HL-60/S4 (cell line): ENCODE data around the gene CNPY3.
"Not testable (repeated sequence)": the region's sequence is repeated elsewhere in the genome, so short reads cannot be mapped to it uniquely, and the experiment has no call there.

ENCODE experiments used
- in situ Hi-C: fragments of 300-500 bp; cut with MboI; formaldehyde crosslinking; loops from 2 replicates; pipeline ENCODE4 v1.14.3; 2022; ENCODE audit warnings: low sequenced_read_pairs

CNPY3 gene

DNA sequence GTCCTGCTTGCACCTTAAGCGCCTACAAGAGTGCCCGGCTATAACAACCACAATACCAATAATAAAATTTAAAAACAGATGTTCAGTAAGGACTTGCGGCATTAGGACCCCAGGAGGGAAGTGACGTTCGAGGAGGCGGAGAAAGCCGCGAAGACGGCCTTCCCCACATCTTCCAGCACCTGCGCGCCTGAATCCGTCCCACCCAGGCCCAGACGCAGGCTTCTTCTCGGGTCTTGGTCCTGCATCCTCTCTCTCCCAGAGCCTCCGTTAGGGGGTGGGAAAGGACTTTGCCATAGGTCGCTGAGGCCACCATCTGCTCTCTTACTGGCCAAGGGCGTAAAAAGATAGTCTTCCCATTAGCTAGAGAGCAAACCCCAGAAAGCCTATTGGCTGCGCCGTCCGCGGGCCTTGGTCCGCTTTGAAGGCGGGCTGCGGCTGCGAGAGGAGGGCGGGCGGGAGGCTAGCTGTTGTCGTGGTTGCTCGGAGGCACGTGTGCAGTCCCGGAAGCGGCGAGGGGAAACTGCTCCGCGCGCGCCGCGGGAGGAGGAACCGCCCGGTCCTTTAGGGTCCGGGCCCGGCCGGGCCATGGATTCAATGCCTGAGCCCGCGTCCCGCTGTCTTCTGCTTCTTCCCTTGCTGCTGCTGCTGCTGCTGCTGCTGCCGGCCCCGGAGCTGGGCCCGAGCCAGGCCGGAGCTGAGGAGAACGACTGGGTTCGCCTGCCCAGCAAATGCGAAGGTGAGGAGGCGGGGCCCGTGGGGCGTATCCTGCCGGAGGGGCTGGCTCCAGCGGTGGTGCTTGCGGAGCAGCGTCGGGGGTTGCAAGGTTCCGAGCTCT, at the start of gene CNPY3:
TSS of gene CNPY3 (plus strand) at position 495 of the 835 bp plus-strand sequence. CDS start at position 586, 91 bp downstream.
- in situ Hi-C loops = no loop called here

DNA sequence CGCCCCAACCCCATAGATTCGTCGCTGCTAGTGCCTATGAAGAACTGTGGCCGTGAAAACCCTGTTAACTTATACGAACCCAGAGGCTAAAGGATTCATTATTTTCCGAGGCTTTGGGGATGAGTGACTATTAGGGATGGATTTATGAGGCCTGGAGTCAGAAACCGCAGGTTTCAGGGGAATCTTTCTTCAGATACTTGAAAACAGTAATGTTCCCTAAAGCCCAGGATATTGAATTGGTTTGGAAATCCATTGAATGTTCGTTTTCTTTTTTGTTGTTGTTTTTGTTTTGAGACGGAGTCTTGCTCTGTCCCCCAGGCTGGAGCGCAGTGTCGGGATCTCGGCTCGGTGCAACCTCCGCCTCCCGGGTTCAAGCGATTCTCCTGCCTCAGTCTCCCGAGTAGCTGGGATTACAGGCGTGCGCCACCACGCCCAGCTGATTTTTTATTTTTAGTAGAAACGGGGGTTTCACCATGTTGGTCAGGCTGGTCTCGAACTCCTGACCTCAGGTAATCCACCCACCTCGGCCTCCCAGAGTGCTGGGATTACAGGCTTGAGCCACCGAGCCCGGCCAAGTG, 49.0 kb upstream of the CNPY3 start:
- in situ Hi-C loops = not testable (repeated sequence)

DNA sequence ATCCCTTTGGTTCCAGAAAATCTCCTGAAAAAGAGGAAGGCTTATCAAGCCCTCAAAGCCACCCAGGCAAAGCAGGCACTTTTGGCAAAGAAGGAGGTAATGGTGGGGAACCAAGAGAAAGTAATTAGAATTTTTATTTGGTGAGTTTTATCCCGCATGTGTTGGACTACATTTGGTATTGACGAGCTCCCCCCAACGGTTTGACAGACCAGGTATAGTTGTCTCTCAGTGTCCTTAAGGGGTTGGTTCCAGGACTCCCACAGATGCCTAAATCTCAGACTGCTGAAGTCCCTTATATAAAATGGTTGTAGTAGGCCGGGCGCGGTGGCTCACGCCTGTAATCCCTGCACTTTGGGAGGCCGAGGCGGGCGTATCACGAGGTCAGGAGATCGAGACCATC, 48.4 kb upstream of the CNPY3 start:
- in situ Hi-C loops = not testable (repeated sequence)

DNA sequence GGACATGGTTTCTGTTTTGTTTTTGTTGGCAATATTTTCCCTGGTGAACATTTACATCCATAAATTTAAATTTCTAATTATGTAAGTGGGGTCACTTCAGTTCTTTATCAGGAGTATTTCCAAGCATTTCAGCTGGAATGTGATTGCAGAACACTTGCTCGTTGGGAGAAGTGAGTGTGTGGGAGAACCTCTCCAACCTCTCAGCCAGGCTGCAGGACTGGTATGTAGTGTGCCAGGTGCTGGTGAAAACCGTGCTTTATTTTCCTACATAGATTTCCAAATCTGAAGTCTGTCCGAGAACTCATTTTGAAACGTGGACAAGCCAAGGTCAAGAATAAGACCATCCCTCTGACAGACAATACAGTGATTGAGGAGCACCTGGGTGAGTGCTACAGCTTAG, 43.6 kb upstream of the CNPY3 start:
- in situ Hi-C loops = no loop called here

DNA sequence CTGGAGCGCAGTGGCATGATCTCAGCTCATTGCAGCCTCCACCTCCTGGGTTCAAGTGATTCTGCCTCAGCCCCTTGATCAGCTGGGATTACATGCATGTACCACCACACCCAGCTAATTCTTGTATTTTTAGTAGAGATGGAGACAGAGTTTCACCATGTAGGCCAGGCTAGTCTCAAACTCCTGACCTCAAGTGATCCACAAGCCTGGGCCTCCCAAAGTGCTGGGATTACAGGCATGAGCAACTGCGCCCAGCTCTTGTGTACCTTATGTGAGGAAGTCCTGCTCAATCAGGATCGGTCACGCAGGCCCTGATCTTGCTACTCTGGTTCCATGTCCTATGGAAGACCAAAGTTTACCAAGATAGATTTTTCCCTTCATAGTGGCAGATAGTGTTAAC, 41.1 kb upstream of the CNPY3 start:
- in situ Hi-C loops = not testable (repeated sequence)

DNA sequence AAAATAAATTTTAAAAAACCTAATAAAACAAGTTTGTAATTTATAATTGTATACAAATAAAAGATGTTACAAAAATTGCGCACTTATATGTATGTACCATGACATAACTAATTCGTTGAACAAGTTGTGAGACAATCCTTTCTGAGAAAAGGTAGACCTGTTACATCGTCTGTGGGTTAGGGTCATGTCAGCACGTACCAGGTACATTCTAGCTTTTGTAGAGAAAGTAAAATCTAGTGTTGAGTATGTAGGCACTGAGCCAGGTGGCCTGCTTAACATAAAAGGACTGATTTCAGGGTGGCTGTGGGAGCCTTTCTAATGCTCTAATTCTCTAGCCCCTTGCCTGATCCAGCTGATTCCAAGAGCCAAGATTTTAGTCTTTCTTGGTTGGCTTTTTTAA, 39.5 kb upstream of the CNPY3 start:
- in situ Hi-C loops = no loop called here

DNA sequence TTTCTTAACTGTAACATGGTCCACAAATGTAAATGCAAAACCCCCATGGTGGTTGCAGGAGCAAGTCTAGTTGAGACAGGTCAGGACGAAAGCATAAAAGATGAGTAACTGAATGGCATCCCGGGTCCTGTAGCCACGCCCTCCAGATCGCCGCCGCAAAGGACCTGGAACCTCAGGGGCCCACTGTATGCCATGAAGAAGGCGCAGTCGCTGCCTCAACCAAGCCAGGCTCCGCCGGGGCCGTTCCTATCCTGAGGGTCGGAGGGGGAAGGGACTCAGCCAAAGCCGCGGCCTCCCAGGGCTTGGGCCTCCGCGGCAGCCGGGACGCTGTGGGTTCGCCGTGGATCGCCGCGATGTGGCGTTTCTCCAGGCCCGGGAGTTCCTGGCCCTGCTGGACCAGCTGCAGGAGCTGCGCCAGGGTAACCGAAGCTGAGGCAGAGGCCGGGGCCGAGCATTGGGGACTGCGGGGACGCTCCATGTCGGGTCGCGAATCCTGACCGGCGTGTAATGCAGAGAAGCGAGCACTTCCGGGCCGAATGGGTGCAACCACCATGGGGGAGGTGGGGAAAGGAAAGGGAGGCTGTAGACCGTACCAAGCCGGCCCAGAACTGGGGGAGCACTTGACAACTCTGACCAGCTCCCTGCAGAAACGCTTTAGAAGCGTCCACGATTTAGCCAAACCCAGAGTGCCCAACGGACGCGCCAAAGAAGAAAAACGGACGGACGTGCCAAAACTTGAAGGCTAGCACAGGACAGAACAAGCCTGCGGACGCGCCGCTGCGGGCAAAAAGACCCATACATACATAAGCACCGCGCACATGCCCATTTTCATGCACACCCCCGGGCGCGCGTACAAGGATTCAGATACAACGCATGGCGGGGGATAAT, 38.7 kb upstream of the CNPY3 start:
- in situ Hi-C loops = no loop called here

DNA sequence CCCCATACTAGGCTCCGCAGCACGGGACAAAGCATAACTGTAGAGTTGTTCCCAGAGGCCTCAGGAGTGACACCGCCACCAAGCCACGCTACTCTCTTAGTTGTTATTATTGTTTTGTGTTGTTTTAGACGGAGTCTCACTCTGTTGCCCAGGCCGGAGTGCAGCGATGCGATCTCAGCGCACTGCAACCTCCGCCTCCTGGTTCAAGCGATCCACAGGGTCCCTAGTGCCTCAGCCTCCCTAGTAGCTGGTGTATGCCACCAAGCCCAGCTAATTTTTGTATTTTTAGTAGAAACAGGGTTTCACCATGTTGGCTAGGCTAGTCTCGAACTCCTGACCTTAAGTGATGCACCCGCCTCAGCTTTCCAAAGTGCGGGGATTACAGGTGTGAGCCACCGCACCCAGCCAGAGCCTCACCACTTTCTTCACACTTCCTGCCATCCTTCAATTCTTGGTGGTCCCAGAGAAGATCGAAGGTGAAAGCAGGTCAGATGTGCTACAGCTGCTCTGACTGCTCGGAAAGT, 38.0 kb upstream of the CNPY3 start:
- in situ Hi-C loops = no loop called here

DNA sequence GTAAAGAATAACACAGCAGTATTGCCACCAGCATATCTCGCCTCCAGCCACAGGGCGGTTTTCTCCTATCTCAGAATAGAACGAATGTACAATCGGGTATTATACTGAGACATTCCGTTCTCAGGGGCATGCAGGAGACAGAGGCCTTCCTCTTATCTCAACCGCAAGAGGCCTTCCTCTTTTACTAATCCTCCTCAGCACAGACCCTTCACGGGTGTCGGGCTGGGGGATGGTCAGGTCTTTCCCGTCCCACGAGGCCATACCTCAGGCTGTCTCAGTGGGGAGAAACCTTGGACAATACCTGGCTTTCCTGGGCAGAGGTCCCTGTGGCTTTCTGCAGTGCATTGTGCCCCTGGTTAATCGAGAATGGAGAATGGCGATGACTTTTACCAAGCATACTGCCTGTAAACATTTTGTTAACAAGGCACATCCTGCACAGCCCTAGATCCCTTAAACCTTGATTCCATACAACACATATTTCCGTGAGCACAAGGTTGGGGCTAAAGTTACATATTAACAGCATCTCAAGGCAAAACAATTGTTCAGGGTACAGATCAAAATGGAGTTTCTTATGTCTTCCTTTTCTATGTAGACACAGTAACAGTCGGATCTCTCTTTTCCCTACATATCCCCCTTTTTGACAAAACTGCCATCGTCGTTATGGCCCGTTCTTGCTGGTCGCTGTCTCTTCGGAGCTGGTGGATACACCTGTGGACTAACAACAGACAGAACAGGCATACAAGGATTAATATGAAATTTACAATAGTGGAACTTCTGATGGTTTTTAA, 35.0 kb upstream of the CNPY3 start:
- in situ Hi-C loops = not testable (repeated sequence)

DNA sequence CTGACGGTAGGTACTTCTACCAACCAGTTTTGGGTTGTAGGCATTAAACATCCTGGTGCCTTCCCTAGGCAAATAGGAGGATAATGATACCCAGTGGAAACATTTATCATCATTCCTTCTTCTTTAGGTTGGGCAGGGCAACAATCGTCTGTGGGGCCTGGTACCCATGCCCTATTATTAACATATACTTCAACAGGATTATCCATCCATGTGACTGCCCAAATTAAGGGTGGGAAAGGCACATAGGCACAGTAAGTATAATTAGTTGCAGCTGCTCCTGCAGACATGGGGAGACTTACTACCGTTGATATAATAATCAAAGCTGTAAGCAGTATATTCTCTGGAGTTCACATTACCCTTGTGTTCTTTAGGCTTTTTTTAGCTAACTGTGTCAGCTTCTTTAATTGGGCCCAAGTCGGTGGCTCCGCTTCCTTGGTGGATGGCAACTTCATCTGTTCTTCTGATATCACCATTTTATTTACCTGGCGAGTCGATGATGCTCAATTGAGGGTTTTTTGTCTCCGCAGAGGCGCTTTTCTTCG, 33.0 kb upstream of the CNPY3 start:
- in situ Hi-C loops = no loop called here

DNA sequence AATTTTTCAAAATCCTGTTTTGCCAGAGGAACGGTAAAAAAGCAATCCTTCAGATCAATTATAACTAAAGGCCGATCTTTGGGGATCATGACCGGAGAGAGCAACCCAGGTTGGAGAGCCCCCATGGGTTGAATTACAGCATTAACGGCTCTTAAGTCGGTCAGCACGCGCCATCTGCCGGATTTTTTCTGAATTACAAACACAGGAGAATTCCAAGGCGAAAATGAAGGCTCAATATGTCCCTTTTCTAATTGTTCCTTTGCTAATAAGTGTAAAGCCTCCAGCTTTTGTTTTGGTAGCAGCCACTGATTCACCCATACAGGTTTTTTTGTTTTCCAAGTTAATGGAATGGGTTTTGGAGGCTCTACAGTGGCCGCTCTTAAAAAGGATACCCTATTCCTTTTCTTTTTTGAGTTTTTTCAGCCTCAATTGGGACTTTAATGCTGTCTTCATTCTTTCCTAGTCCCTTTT, 30.4 kb upstream of the CNPY3 start:
- in situ Hi-C loops = no loop called here

DNA sequence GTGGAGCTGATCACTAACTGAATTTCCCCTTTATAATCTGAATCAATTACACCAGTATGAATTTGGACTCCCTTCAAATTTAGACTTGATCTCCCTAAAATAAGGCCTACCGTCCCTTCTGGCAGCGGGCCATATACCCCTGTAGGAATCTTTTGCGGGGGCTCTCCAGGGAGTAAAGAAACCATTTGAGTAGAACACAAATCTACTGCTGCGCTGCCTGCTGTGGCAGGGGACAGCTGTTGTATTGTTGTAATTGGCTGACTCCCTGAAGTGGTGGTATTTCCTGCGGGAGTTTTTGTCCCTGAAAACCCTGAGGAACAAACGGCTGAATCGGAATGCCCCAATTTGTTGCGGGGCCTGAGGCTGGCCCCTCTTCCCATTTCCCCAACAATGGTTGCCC, 29.4 kb upstream of the CNPY3 start:
- in situ Hi-C loops = loop anchor here (5.0 kb wide), 1 partner anchor 247 kb away; no protein-coding TSS in a partner anchor

DNA sequence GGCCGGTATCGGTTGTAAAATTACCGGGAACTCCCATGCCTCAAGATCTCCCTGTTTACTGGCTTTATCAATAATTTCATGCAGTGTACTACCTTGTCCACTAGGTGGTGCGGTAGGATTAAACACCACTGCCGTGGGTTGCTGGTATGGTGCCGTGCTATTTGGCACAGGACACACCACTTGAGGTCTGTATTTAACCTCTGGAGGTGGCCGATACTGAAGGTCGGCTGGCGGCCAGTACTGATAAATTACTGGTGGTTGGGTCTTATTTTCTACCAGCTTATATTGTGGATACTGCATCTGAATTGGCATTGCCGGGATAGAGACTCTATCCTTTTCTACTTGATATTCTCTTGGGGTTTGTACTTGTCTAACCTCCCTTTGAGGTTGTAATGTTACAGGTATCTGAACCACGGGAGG, 27.7 kb upstream of the CNPY3 start:
- in situ Hi-C loops = loop anchor here (5.0 kb wide), 1 partner anchor 246 kb away; no protein-coding TSS in a partner anchor

DNA sequence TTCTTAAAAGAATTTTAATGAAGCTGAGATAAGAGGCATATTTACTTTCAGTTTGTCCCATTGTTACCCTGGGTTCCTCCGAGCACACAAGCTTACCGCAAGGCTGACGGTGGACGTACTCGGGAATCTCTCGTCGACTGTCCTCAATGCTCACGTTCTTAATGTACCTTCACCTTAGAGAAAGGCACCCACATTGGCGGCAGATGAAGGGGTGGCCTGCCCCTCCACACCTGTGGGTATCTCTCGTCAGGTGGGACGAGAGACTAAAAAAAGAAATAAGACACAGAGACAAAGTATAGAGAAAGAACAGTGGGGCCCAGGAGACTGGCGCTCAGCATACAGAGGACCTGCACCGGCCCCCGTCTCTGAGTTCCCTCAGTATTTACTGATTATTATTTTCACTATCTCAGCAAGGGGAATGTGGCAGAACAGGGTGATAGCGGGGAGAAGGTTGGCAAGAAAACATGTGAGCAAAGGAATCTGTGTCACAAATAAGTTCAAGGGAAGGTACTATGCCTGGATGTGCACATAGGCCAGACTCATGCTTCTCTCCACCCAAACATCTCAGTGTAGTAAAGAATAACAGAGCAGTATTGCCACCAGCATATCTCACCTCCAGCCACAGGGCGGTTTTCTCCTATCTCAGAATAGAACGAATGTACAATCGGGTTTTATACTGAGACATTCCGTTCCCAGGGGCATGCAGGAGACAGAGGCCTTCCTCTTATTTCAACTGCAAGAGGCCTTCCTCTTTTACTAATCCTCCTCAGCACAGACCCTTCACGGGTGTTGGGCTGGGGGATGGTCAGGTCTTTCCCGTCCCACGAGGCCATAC, 26.6 kb upstream of the CNPY3 start:
- in situ Hi-C loops = loop anchor here (5.0 kb wide), 1 partner anchor 245 kb away; no protein-coding TSS in a partner anchor

DNA sequence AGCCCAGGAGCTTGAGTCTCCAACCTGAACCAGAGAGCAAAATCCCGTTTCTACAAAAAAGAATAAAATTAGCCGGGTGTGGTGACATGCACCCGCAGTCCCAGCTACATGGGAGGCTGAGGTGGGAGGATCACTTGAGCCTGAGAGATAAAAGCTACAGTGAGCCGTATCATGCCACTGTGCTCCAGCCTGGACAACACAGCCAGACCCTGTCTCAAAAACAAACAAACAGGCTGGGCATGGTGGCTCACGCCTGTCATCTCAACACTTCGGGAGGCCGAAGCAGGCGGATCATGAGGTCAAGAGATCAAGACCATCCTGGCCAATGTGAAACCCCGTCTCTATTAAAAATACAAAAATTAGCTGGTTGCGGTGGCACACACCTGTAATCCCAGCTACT, 24.8 kb upstream of the CNPY3 start:
- in situ Hi-C loops = loop anchor here (5.0 kb wide), 1 partner anchor 243 kb away; no protein-coding TSS in a partner anchor

DNA sequence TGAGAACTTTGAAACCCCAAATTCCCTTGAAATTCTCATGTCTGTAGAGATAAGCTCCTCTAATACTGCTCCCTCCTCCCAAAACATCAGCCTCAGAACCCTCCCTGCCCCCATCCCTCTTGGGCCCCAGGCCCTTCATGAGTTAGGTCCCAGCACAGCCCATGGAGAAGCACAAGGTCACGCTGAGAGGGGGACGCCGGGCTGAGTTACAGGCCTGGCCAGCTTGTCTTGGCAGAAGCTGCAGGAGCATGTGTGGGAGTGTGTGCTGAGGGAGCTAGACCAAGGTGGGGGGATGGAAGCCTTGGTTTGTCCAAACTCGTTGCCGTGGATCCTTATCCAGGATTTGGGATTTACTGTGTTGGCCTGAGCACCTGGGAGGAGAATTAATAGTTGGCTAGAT, 21.9 kb upstream of the CNPY3 start:
- in situ Hi-C loops = no loop called here

DNA sequence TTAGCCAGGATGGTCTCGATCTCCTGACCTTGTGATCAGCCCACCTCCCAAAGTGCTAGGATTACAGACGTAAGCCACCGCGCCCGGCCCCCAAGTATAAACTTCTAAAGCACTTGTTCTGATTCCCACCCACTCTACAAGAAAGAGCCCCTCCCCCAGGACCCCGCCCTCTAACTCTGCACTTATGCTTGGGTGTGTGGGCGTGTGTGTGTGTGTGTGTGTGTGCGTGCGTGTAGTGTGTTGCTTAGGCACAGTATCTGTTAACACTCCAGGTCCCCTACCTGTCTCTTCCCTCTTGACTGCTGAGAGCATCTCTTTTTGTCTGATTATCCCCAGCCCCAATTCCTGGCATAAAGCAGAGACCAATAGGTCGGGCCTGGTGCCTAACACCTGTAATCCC, 19.4 kb upstream of the CNPY3 start:
- in situ Hi-C loops = no loop called here

DNA sequence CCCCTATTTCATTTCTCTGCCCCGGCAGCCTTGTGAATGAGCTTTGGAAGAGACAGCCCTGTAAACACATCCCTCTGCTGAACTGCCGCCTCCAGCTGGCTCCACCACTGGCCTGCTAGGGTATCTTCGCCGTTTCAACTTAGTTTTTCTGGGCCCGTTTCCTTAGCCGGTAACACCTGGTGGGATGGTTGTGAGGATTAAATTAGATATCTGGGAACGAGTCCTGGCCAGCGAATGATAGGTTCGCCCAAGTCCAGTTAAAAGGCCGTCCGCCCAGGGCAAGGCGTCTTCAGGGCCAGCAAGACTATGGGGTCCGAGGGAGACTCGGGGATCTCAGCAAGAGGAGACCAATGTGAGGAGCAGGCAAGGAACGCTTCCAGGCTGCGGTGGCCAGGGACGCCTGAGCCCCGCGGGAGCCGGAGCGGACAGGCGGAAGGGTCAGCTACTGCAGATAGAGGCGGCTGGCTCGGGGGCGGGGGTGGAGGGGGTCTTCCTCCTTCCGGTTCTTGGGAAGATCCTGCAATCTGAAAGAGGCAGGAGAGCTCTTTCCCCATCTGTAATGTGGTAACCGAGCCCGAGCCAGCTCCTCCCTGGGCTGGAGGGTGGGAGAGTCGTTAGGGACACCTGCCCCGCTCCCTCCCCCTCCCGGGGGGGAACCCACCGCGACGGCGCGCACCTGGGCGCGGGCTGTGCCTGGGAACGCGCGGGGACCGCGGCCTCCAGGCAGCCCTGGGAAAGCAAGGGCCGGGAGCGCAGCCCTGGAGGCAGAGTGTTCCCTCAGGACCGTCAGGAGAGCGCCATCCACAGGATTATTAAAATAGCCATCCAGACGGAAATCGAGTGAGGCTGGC, 17.9 kb upstream of the CNPY3 start:
- in situ Hi-C loops = no loop called here
